Stromal cell of bone marrow (primary cell): Measurements from ENCODE around the gene SMIM33.
"Not testable (repeated sequence)": the region's sequence is repeated elsewhere in the genome, so short reads cannot be mapped to it uniquely, and the experiment has no call there.

ENCODE experiments used
- DNase-seq: peaks from one replicate; pipeline ENCODE4 v3.0.0-alpha.2; 2012; ENCODE audit warnings: low read depth

Gene SMIM33

GRCh38 chr5:139457241-139457640, 13.6 kb upstream of the SMIM33 start:
- DNase-seq, result no peak

- DNase-seq, result no peak
These were observed 13.0 kb upstream of the SMIM33 start for GRCh38 chr5:139457653-139458306.

DNA sequence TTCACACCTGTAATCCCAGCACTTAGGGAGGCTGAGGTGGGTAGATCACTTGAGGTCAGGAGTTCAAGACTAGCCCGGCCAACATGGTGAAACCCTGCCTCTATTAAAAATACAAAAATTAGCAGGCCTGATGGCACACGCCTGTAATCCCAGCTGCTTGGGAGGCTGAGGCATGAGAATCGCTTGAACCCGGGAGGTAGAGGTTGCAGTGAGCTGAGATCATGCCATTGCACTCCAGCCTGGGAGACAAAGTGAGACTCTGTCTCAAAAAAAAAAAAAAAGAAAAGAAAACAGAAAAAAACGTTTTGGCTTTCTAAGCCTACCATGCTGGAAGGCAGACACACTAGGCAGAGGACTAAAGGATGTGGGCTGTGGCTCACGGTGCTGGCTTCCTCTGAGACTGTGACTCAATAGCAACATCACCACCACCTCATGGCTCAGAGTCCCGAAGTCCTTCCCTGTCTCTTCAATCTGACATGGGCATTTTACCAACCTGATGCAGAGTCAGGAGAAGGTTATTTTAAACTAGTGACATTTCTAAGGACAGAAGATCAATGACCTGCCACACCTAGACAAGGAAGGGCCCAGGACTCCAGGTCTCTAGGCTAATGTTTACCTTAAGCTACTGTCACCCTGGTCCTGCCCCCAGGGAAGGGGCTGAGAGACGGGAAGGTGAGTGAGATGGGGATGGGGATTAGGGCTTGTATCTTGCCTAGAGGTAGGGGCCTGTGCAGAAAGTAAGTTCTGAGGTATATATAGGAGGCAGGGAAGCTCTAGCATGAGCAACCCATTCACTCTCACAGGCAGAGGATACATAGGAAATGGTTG, 12.0 kb upstream of the SMIM33 start:
- DNase-seq, result peak; percentile 83

- DNase-seq, result no peak
These were observed 11.3 kb upstream of the SMIM33 start for GRCh38 chr5:139459451-139459934.

- DNase-seq, result no peak
These were observed 10.3 kb upstream of the SMIM33 start for GRCh38 chr5:139460455-139460854.

GRCh38 chr5:139461176-139461575, 9.6 kb upstream of the SMIM33 start:
- DNase-seq, result no peak

- peak; percentile 51 for DNase-seq
These were observed 9.1 kb upstream of the SMIM33 start for GRCh38 chr5:139461698-139462097.

DNA sequence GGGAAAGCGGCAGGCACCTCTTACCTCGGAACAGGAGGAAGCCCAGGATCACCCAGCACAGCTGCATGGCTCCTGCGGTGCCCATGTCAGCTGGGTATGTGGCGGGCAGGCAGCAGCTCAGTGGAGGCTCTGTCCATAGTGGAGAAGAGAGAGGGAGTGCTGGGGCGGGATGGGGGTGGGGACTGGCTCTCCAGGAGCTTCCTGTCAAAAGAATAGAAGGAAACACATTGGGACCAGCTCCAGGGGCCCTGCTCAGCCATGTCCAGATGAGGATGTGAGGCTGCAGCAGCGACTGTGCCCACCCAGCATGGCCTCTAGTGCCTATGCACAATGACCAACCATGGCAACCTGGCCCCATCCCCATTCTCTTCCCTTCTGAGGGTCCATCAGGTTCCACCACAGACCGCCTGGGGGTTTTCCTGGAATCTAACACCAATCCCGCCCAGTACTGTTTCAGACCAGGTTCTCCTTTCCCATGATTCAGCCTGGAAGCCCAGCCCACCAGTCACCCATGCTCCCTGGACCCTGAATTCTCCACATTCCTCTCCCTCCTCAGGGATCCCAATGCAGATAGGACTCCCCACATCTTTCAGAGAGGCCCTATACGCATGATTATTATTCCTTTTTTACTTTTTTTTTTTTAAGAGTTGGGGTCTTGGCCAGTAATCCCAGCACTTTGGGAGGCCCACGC, 8.1 kb upstream of the SMIM33 start, which contains the start of gene ECSCR:
Gene ECSCR (minus strand): TSS at position 158 of the 691 bp plus-strand sequence. CDS start 73 bp downstream, at position 85.
- no peak for DNase-seq

DNA sequence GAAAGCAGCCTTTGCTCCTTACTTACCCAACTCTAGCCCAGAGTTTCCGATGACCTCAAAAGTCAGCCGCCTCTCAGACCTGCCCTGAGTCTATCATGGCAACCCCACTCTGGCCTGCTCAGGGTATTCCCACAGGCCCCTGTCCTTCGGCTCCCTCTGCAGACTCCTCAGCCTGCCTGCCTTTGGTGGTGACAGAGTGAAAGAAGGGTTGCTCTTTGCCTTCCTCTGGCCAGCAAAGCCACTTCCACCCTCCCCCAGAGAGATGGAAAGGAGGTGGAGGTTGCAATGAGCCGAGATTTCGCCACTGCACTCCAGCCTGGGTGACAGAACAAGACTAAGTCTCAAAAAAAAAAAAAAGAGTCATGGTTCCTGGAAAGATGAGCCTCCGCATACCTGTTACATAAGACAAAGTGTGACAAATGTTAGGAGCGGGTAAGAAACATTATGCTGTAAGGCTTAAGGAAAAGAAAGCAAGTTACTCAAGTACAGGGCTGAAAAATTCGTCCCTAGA, 2.3 kb upstream of the SMIM33 start:
- DNase-seq, result no peak

DNA sequence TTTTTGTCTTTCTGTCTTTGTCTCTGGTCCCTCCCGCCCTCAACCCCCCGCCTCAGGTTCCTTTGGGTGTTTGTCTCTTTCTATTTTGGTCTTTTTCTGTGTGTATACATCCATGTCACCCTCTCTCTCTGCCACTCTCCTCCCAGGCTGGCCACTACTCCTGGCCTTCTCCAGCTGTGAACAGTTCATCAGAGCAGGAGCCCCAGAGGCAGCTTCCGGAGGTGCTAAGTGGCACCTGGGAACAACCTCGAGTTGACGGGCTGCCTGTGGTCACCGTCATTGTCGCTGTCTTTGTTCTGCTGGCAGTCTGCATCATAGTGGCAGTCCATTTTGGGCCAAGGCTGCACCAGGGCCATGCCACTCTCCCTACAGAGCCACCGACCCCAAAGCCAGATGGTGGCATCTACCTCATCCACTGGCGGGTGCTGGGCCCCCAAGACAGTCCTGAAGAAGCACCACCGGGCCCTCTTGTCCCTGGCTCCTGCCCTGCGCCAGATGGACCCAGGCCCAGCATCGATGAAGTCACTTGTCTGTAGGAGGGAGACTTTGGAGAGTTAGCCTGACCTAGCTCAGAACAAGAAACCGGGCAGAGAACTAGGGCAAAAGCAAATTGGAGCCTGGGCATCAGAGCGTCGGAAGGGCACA, 1.7 kb downstream of the SMIM33 start:
- no peak for DNase-seq

DNA sequence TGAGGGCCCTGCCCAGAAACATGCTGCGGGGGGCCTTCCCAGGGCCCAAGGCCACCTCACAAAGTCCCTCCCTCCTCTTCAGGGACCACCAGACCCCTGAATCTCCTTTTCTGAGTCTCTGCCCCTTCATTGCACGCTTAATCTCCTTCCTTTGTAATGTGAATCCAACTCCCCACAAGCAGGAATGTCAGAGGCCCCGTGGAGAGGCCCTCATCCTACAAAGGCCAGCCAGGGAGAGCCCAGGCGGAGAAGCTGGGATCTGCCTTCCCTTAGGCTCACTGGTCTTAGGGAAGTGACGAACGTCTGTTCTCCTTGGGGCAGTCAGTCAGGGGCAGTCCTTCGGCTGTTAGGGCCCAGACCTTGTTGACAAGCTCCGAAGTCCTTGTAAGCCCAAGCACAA, 2.3 kb downstream of the SMIM33 start:
- no peak for DNase-seq

DNA sequence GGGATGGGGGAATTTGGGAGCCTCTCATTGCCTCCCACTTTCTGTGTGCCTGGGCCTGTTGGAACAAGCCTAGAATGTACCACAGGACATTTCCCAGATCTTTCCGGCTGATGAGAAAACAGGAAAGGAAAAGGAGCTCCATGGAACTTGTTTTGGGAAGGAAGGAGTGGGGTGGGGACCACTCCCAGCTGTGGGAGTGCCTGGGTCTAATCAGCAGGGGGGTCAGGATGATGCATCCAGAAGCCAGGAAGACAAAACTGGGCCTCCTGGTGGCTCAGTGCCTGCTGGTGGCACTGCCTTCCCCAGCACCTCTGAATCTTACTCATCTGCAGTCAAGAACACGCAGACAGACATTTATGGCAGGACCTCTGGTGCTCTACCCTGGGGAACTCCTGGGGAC, 2.8 kb downstream of the SMIM33 start:
- peak; percentile 4 for DNase-seq

GRCh38 chr5:139474890-139475791, 4.3 kb downstream of the SMIM33 start:
- DNase-seq, result peak; percentile 40

GRCh38 chr5:139475865-139476617, 5.2 kb downstream of the SMIM33 start:
- no peak for DNase-seq

DNA sequence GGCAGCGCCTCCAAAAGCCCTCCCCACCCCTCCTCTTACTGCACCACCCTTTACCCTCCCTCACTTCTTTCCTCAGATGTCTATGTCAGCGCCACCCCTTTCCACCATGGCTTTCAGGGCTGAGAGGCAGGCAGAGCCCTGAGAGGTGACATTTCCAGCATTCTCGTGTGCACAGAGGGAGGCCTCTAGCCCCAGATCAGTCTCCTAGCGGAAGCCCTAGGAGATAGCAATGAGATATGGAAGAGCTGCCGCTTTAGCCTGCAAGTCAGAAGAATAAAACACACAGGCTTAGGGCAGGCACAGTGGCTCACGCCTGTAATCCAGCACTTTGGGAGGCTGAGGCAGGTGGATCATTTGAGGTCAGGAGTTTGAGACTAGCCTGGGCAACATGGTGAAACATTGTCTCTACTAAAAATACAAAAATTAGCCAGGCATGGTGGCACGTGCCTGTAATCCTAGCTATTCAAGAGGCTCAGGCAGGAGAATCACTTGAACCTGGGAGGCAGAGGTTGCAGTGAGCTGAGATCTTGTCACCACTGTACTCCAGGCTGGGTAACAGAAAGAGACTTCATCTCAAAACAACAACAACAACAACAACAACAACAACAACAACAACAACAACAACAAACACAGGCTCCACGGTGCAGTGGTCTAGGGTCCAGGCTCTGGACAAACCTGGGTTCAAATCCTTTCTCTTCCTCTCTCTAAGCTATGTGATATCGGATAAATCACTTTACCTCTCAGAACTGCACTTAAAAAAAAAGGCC, 8.0 kb downstream of the SMIM33 start:
- DNase-seq, result not testable (repeated sequence)

DNA sequence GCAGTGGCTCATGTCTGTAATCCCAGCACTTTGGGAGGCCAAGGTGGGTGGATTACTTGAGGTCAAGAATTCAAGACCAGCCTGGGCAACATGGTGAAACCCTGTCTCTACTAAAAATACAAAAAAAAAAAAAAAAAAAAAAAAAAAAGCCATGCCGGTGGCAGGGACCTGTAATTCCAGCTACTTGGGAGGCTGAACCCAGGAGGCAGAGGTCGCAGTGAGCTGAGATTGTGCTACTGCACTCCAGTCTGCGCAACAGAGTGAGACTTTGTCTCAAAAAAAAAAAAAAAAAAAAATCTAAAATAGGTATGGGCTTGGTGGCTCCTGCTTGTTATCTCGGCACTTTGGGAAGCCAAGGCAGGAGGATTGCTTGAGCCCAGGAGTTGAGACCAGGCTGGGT, 8.9 kb downstream of the SMIM33 start:
- not testable (repeated sequence) for DNase-seq

DNA sequence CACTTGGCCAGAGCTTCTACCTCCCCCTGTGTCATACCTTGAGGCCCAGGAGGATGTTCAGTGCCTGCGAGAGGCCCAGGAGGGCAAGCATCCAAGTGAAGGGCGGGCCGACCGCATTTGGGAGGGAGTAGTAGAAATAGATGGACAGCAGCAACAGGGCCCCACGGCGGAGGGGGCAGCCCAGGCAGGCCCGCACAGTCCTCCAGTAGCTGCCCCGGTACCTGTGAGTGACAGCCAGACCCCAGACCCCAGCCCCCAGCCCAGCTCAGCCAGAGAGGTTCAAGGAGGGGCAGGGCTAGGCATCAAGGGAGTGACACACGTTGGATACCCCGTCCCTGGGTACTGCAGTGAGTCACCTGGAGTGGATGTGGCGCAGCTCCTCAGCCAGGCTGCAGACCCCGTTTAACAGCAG, 10.3 kb downstream of the SMIM33 start:
- peak; percentile 20 for DNase-seq

- DNase-seq, result peak; percentile 40
These were observed 10.8 kb downstream of the SMIM33 start for GRCh38 chr5:139481580-139482049.
